Measurements from ENCODE around the gene BTBD16.

The BTBD16 gene

DNA sequence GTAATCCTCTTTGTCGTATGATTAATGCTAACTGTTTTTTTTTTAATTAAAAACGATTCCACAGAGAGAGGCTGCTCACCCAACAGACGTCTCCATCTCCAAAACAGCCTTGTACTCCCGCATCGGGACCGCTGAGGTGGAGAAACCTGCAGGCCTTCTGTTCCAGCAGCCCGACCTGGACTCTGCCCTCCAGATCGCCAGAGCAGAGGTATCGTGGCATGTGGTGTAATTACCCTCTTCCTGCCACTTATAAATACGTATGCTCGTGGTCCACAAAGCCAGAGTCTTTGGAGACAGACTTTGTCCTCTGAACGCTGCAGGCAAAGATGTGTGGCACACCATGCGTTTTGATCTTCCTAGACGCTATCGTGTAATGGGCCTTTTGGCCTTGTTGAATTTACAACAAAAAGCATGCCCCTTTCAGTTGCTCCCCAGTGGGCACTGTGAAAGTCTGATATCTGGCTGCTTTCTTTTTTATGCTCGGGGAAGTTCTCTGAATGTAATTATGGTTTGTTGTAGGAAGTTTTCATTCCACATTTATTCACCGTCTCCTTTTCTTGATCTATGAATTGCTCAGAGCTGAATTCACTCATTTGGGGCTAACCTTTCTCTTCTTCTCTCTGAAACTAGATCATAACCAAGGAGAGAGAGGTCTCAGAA, 33.6 kb upstream of the BTBD16 start:
- Histone ChIP-seq H3K4me3 (ENCODE audit: low read depth in 1 of 2, low read length in 2 of 2) (no peak overlapping the region), H3K36me3 (ENCODE audit: control insufficient read depth in 1 of 2, insufficient read depth in 2 of 2, low read length in 2 of 2) (peaks cover 14 to 63% of the 10 kb centered on the region in 2 donors), H3K9me3 (ENCODE audit: control insufficient read depth in 1 of 2, low read length in 2 of 2) (no peaks in the 10 kb centered on the region), H3K27ac (ENCODE audit: low read length) (no peak overlapping the region), H3K27me3 (ENCODE audit: low read depth, low read length) (no peaks in the 10 kb centered on the region), H3K4me1 (ENCODE audit: control insufficient read depth in 1 of 2, insufficient read depth in 2 of 2, low read length in 2 of 2) (no peaks in the 10 kb centered on the region)

DNA sequence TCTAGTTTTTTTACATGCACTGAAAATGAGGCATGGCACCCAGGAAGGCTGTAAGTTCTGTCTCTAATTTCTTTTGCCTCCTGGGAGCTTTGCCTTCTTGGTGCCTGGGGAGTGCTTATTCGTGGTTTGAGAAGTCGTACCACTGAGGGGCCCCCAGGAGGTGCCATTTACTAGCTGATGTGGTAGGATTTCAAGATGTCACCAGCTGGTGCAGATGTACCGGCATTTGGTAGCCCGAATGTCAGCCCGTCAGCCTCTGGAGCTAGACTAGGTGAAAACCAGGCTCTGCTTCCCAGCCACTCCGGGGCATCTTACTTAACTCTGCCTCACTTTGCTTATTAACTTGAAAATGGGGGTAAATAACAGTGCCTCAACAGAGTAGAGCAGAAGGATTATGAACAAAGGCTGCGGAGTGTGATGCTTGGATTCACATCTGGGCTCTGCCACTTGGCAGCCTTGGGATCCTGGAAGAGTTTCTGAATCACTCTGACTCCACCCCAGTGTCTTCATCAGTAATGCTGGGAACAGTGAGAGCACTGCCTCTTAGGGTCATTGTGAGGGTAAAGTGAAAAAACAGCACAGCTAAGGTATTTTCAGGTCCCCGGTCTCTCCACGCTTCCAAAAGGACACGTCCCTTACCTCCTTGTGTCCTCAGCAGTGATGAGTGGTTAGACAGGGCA, 31.4 kb upstream of the BTBD16 start:
- Histone ChIP-seq H3K9me3 (ENCODE audit: control insufficient read depth in 1 of 2, low read length in 2 of 2) (no peaks in the 10 kb centered on the region), H3K36me3 (ENCODE audit: control insufficient read depth in 1 of 2, insufficient read depth in 2 of 2, low read length in 2 of 2) (peaks cover 19 to 65% of the 10 kb centered on the region in 2 donors)

DNA sequence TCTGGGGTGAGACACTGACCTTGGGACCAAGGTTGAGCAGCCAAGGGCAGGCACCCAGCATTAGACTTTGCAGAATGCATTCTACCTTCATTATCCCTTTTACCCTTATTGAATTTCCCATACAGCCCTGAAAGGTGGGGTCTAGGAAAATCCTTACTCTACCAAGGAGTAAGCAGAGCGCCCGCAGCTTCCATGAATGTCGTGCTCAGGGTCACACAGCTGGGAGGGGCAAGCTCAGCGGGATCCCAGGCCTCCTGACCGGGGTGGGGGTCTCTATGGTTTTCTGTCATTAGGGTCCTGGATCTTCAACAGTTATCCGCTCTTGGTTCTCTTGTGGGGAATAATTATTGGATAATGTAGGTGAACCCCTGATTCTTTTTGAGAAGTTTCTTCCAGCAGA, 30.7 kb upstream of the BTBD16 start:
- Histone ChIP-seq H3K9me3 (ENCODE audit: control insufficient read depth in 1 of 2, low read length in 2 of 2) (no peaks in the 10 kb centered on the region), H3K4me3 (ENCODE audit: low read depth in 1 of 2, low read length in 2 of 2) (no peak overlapping the region), H3K4me1 (ENCODE audit: control insufficient read depth in 1 of 2, insufficient read depth in 2 of 2, low read length in 2 of 2) (peaks cover 0 to 5% of the 10 kb centered on the region in 2 donors), H3K36me3 (ENCODE audit: control insufficient read depth in 1 of 2, insufficient read depth in 2 of 2, low read length in 2 of 2) (peaks cover 24 to 70% of the 10 kb centered on the region in 2 donors), H3K27ac (ENCODE audit: low read length) (no peak overlapping the region), H3K27me3 (ENCODE audit: low read depth, low read length) (no peaks in the 10 kb centered on the region)

More for the DNA sequence above, 31.4 kb upstream of the BTBD16 start:
- Histone ChIP-seq H3K27me3 (ENCODE audit: low read depth, low read length) (no peaks in the 10 kb centered on the region), H3K4me3 (ENCODE audit: low read depth in 1 of 2, low read length in 2 of 2) (no peak overlapping the region), H3K4me1 (ENCODE audit: control insufficient read depth in 1 of 2, insufficient read depth in 2 of 2, low read length in 2 of 2) (peaks cover 0 to 5% of the 10 kb centered on the region in 2 donors), H3K27ac (ENCODE audit: low read length) (no peak overlapping the region)

DNA sequence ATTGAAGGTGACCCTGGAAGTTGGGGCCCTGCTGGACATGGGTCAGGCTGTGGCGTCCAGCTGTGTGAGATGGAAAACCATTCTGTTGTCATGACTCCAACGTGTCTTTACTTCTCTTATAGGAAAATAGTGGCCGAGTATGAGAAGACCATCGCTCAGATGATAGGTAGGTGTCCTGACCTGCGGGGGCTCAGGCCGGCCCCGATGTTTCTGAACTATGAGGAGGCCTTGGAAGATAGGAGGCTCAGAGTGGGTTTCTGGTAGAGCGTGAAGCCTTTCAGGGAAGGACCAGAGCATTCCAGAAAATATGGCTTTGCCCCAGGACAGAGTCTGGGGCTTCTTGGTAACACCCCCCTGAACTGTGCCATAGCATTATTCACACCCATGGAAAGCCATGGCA, 29.3 kb upstream of the BTBD16 start:
- no peak overlapping the region for H3K4me3 ChIP-seq (ENCODE audit: low read depth in 1 of 2, low read length in 2 of 2)
- no peaks in the 10 kb centered on the region for H3K9me3 ChIP-seq (ENCODE audit: control insufficient read depth in 1 of 2, low read length in 2 of 2)
- H3K27me3 ChIP-seq (ENCODE audit: low read depth, low read length) = no peaks in the 10 kb centered on the region
- no peak overlapping the region for H3K27ac ChIP-seq (ENCODE audit: low read length)
- H3K4me1 ChIP-seq (ENCODE audit: control insufficient read depth in 1 of 2, insufficient read depth in 2 of 2, low read length in 2 of 2) = peaks cover 0 to 5% of the 10 kb centered on the region in 2 donors
- H3K36me3 ChIP-seq (ENCODE audit: control insufficient read depth in 1 of 2, insufficient read depth in 2 of 2, low read length in 2 of 2) = peaks cover 21 to 61% of the 10 kb centered on the region in 2 donors

DNA sequence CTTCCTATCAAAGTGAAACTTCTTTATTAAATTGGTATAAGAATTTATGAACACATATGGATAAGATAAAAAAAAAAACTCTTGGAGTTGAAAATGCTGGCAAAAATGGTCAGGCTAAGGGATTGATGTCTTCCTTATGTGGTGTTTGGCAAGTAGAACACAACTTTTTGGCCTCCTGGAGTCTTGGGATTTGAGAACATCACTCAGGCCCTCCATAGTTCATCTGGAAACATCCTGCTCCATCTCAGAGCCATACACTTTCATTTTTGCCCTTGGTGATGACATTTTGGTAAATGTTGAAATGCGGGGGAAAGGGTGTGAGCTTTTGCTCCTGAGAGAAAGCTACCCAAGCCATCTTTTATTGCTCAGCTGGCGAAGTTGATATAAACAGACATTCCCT, 27.5 kb upstream of the BTBD16 start:
- Histone ChIP-seq H3K36me3 (ENCODE audit: control insufficient read depth in 1 of 2, insufficient read depth in 2 of 2, low read length in 2 of 2) (peaks cover 13 to 63% of the 10 kb centered on the region in 2 donors), H3K27me3 (ENCODE audit: low read depth, low read length) (no peaks in the 10 kb centered on the region), H3K4me1 (ENCODE audit: control insufficient read depth in 1 of 2, insufficient read depth in 2 of 2, low read length in 2 of 2) (peaks cover 0 to 5% of the 10 kb centered on the region in 2 donors), H3K27ac (ENCODE audit: low read length) (no peak overlapping the region), H3K9me3 (ENCODE audit: control insufficient read depth in 1 of 2, low read length in 2 of 2) (no peaks in the 10 kb centered on the region), H3K4me3 (ENCODE audit: low read depth in 1 of 2, low read length in 2 of 2) (no peak overlapping the region)

DNA sequence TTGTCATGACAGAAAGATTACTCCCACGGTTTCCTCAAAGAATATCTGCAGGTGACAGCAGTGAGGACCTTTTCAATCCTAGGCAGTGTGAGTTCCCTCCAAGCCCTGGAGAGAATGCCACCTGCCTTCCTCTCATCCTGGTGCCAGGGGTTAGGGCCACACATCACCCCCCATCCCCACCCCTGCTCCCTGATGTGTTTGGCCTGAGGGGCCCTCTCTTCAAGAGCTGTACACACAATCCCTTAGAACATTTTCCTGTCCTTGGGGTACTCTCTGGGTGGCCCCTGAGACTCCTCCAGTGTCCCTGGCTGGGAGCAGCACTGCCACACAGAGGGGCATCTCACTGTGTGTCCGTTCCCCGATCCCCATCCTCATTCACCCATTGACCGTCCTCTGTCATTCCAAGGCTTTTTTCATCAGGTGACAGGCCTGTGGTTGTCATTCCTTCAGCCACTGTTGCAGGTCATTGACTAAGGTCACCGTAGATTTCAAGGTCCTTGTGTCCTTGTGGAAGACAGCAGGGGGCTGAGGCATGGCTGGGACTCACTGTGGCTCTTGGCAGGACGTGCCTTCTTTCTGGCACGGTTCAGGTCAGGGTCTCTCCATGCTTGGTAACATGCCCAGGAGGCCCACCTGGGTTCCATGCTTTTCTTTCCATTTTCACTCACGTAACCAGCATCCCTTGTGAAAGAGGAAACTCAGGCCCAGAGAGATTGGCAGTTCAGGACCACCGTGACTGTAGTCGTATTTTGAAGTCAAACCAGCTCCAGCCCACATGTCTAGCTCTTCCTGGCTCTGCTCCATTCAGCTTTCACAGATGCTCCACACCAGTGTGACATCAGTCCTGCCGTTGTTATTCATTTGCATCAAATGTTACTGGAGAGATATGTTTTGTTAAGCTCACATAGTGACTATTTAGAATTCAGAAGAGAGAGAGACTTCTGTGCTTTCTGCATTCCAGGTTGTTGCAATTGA, 26.8 kb upstream of the BTBD16 start:
- Histone ChIP-seq H3K27me3 (ENCODE audit: low read depth, low read length) (no peaks in the 10 kb centered on the region), H3K27ac (ENCODE audit: low read length) (no peak overlapping the region), H3K36me3 (ENCODE audit: control insufficient read depth in 1 of 2, insufficient read depth in 2 of 2, low read length in 2 of 2) (peaks cover 13 to 67% of the 10 kb centered on the region in 2 donors), H3K9me3 (ENCODE audit: control insufficient read depth in 1 of 2, low read length in 2 of 2) (no peaks in the 10 kb centered on the region), H3K4me1 (ENCODE audit: control insufficient read depth in 1 of 2, insufficient read depth in 2 of 2, low read length in 2 of 2) (peaks cover 0 to 5% of the 10 kb centered on the region in 2 donors), H3K4me3 (ENCODE audit: low read depth in 1 of 2, low read length in 2 of 2) (no peak overlapping the region)

DNA sequence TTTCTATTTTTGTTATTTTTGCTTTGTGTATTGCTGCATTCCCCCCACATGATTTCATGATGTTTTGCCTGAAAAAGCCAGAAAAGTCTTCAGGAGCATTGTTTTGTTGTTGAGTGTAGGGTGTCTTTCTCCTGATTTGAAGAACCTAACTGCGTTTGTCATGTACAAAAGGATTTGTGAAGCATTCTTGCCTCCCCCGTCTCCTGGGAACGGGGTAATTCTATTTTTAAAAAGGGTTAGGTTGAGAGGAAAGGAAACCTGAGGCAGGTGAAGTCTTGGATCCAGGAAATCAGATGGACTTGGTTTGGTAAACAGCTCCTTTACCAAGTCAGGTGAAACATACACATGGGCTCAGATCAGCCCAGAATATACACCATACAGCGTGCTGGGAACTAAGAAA, 26.0 kb upstream of the BTBD16 start:
- H3K36me3 ChIP-seq (ENCODE audit: control insufficient read depth in 1 of 2, insufficient read depth in 2 of 2, low read length in 2 of 2) = peaks cover 13 to 66% of the 10 kb centered on the region in 2 donors
- no peaks in the 10 kb centered on the region for H3K9me3 ChIP-seq (ENCODE audit: control insufficient read depth in 1 of 2, low read length in 2 of 2)
- no peak overlapping the region for H3K4me3 ChIP-seq (ENCODE audit: low read depth in 1 of 2, low read length in 2 of 2)
- no peaks in the 10 kb centered on the region for H3K27me3 ChIP-seq (ENCODE audit: low read depth, low read length)
- H3K4me1 ChIP-seq (ENCODE audit: control insufficient read depth in 1 of 2, insufficient read depth in 2 of 2, low read length in 2 of 2) = peaks cover 0 to 5% of the 10 kb centered on the region in 2 donors
- no peak overlapping the region for H3K27ac ChIP-seq (ENCODE audit: low read length)

DNA sequence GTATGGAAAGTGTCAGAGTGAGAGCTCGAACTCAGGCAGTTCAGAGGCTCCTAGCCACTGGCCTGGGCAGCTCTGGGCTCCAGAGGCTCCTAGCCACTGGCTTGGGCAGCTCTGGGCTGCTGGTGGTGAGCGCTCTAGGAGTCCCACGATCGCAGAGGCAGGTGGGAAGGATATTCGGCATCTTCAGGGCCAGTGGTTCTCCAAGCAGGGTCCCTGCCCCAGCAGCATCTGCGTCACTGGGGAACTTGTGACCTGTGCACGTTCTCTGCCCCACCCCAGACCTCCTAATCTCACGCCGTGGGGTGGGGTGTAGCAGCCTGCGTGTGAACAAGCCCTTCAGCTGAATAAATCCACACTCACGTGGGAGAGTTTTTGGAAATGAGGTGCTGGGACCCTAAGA, 25.2 kb upstream of the BTBD16 start:
- Histone ChIP-seq H3K4me3 (ENCODE audit: low read depth in 1 of 2, low read length in 2 of 2) (no peak overlapping the region), H3K9me3 (ENCODE audit: control insufficient read depth in 1 of 2, low read length in 2 of 2) (no peaks in the 10 kb centered on the region), H3K4me1 (ENCODE audit: control insufficient read depth in 1 of 2, insufficient read depth in 2 of 2, low read length in 2 of 2) (peaks cover 0 to 5% of the 10 kb centered on the region in 2 donors), H3K36me3 (ENCODE audit: control insufficient read depth in 1 of 2, insufficient read depth in 2 of 2, low read length in 2 of 2) (peaks cover 13 to 58% of the 10 kb centered on the region in 2 donors), H3K27ac (ENCODE audit: low read length) (no peak overlapping the region), H3K27me3 (ENCODE audit: low read depth, low read length) (no peaks in the 10 kb centered on the region)

DNA sequence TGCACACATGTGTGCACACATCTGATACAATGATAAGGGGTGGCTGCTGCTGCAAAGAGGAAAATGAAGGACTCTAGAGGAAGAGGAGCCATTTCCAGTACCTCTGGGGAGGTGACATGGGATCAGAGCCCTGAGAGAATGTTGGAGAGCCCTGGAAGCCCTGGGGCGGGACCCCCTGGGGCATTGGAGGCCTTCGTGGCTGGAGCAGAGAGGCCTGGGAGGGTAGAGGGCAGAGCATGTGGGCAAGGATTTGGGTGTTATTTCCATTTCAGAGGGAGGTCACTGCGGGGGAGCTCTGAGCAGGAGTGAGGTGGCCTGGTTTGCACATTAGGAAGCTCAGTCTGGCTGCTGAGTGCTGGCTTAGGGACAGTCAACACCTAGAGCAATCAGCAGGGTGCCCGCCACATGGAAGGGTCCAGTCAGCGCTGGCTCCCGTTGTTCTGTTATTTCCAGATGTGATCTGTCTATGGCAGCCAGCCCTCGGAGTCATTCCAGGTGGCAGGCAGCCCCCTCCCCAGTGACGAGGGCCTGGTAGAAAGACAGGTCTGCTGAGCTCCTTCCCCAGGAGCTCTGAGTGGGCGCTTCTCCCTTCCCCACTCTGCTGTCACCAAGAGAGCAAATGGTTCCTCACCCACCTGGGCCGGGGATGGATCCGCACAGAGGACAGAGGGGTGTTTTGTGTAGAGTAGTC, 24.1 kb upstream of the BTBD16 start:
- Histone ChIP-seq H3K9me3 (ENCODE audit: control insufficient read depth in 1 of 2, low read length in 2 of 2) (no peaks in the 10 kb centered on the region), H3K27me3 (ENCODE audit: low read depth, low read length) (no peaks in the 10 kb centered on the region), H3K36me3 (ENCODE audit: control insufficient read depth in 1 of 2, insufficient read depth in 2 of 2, low read length in 2 of 2) (peaks cover 13 to 49% of the 10 kb centered on the region in 2 donors)

DNA sequence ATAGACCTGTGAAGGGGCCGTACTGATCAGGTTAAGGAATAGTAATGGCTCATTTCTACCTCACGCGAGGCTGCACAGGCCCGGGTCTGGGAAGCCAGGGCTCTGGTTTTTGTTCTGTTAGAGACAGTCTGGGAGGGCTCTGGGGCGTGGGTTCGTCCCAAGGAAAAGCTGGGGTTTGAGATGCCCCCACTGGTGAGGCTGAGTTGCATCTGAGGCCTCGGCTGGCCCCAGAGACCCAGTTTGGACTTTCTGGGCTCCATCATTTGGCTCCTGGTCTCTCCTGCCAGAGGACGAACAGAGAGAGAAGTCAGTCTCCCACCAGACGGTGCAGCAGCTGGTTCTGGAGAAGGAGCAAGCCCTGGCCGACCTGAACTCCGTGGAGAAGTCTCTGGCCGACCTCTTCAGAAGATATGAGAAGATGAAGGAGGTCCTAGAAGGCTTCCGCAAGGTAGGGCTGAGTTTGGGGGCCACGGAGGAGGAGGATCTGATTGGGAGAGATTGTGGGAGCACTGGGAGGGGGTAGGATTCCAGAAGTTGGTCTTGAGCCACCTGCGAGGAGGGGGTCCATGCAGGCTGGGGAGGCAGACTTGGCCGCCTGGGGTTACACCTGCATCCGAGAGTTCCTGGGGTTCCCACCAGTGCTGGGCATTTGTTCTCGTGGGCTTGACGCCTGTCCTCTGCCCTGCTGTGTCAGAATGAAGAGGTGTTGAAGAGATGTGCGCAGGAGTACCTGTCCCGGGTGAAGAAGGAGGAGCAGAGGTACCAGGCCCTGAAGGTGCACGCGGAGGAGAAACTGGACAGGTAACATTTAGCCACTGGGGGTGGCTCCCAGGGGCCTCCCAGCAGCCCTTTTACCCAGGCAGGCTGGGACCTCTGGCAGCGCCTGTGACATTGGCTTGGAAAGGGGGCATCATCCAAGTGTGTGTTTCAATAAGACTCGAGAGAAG, 22.5 kb upstream of the BTBD16 start:
- Histone ChIP-seq H3K4me3 (ENCODE audit: low read depth in 1 of 2, low read length in 2 of 2) (no peak overlapping the region), H3K4me1 (ENCODE audit: control insufficient read depth in 1 of 2, insufficient read depth in 2 of 2, low read length in 2 of 2) (peaks cover 0 to 15% of the 10 kb centered on the region in 2 donors), H3K27ac (ENCODE audit: low read length) (no peak overlapping the region), H3K36me3 (ENCODE audit: control insufficient read depth in 1 of 2, insufficient read depth in 2 of 2, low read length in 2 of 2) (peaks cover 15 to 50% of the 10 kb centered on the region in 2 donors), H3K9me3 (ENCODE audit: control insufficient read depth in 1 of 2, low read length in 2 of 2) (no peaks in the 10 kb centered on the region), H3K27me3 (ENCODE audit: low read depth, low read length) (no peaks in the 10 kb centered on the region)

More for the DNA sequence above, 24.1 kb upstream of the BTBD16 start:
- Histone ChIP-seq H3K4me3 (ENCODE audit: low read depth in 1 of 2, low read length in 2 of 2) (no peak overlapping the region), H3K27ac (ENCODE audit: low read length) (no peak overlapping the region), H3K4me1 (ENCODE audit: control insufficient read depth in 1 of 2, insufficient read depth in 2 of 2, low read length in 2 of 2) (peaks cover 0 to 5% of the 10 kb centered on the region in 2 donors)

Measured in muscle layer of duodenum (tissue), 2 donors.